ENCODE data around the gene ATRNL1. TPM values are rescaled to one million over a fixed set of nuclear protein-coding genes. Genes with fewer than 3 reads are reported as not detected.
A peak's percentile ranks its signal among the peaks of the same experiment; 100 is the strongest.

The ATRNL1 gene
- polyA plus RNA-seq, 2 of the 4 experiments (the other 2 are of a cell fraction) = 0.13 to 0.34 TPM

DNA sequence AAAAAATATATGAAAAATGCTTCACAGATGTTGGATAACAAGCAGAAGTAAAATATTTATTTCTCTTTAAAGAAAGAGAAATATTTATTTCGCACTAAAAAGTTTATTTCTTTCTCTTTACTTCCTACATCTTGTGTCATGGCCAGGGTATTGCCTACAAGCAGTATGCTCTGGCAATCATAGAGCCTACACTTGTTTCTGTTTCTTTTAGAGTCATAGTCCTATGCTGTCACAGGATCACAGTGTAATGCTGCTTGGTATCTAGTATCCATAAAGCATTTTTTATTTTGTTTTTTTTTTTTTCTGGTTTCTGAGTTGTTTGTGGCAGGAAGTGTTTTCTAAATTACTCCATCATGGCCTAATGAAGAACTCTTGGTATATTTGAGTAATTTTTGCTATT, 116.0 kb downstream of the ATRNL1 start:
- H3K4me1 ChIP-seq = no peaks in the 10 kb centered on the region
- no peak overlapping the region for H3K4me2 ChIP-seq
- ATAC-seq (no peak), DNase-seq (ENCODE audit: low read depth in 1 of 2, low spot score in 1 of 2) (no peak), FAIRE-seq (no peak)
- H3K27ac ChIP-seq = no peak overlapping the region
- 6% methylated on average over 1 of the region's 1 CpG for WGBS (ENCODE audit: missing lambda C conversion rate)
- POLR2A ChIA-PET = no interaction called here
- H3K4me3 ChIP-seq = no peak overlapping the region
- no peaks in the 10 kb centered on the region for H3K9me3 ChIP-seq
- no peak for TF ChIP-seq RARB (CRISPR knock-in tag; IDR thresholded peaks at IDR 0.05)
- no peak for TF ChIP-seq POLR2AphosphoS2 (conservative IDR thresholded peaks at IDR 0.05; ENCODE audit: low read length)
- no peak for TF ChIP-seq ESRRA (IDR thresholded peaks at IDR 0.05; ENCODE audit: borderline replicate concordance, low read length)
- TF ChIP-seq SMC3 (IDR thresholded peaks at IDR 0.05) = no peak
- TF ChIP-seq FOXS1 (CRISPR knock-in tag; IDR thresholded peaks at IDR 0.05) = no peak
- no peak for TF ChIP-seq POLR2A (IDR thresholded peaks at IDR 0.05; ENCODE audit: low read length)
- TF ChIP-seq ZC3H11A (IDR thresholded peaks at IDR 0.05) = no peak
- CTCF ChIA-PET = no interaction called here

GRCh38 chr10:115214829-115215228, 121.7 kb downstream of the ATRNL1 start:
- Histone ChIP-seq H3K4me1 (no peaks in the 10 kb centered on the region), H3K9me3 (no peaks in the 10 kb centered on the region), H3K27ac (no peak overlapping the region), H3K4me2 (no peak overlapping the region), H3K4me3 (no peak overlapping the region)
- DNase-seq (ENCODE audit: low read depth in 1 of 2, low spot score in 1 of 2) (no peak), FAIRE-seq (no peak), ATAC-seq (no peak)
- ChIA-PET CTCF (no interaction called here), POLR2A (no interaction called here)
- 14% methylated on average over 2 of the region's 2 CpGs for WGBS (ENCODE audit: missing lambda C conversion rate)
- no peak for TF ChIP-seq SMC3 (IDR thresholded peaks at IDR 0.05)
- no peak for TF ChIP-seq JUN (IDR thresholded peaks at IDR 0.05)
- no peak for TF ChIP-seq POLR2AphosphoS2 (conservative IDR thresholded peaks at IDR 0.05; ENCODE audit: low read length)
- TF ChIP-seq EHF (CRISPR knock-in tag; IDR thresholded peaks at IDR 0.05) = no peak
- TF ChIP-seq RAD21 (conservative IDR thresholded peaks at IDR 0.05 in 1 of 2, IDR thresholded peaks at IDR 0.05 in 1 of 2) = no peak
- no peak for TF ChIP-seq HDAC2 (IDR thresholded peaks at IDR 0.05)
- no peak for TF ChIP-seq ZC3H11A (IDR thresholded peaks at IDR 0.05)
- no peak for TF ChIP-seq MAFK (IDR thresholded peaks at IDR 0.05; ENCODE audit: partially characterized antibody)
- TF ChIP-seq EHMT2 (IDR thresholded peaks at IDR 0.05; ENCODE audit: low read depth) = no peak
- TF ChIP-seq ZSCAN20 (CRISPR knock-in tag; IDR thresholded peaks at IDR 0.05) = no peak
- TF ChIP-seq KDM5A (IDR thresholded peaks at IDR 0.05) = no peak
- no peak for TF ChIP-seq HMGXB4 (CRISPR knock-in tag; IDR thresholded peaks at IDR 0.05; ENCODE audit: borderline replicate concordance)
- TF ChIP-seq MAZ (IDR thresholded peaks at IDR 0.05; ENCODE audit: borderline replicate concordance, low read depth, low read length) = no peak

DNA sequence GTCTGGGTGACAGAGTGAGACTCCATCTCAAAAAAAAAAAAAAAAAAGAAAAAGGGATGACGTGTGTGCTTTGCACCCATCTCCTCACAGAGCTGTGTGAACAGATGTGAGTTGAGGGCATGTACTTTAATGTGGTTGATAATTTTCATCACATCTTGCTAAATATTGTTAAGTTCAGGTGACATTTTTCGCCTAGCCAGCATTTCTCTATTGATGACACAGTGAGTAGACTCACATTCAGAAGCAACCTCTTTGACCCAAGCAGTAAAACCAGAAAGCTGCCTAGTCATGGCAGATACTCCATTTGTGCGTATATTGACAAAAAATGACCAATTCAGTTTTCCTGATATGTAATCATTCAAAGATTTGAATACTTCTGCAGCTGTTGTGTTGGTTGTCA, 126.0 kb downstream of the ATRNL1 start:
- Histone ChIP-seq H3K4me2 (no peak overlapping the region), H3K27ac (no peak overlapping the region), H3K4me1 (no peaks in the 10 kb centered on the region), H3K9me3 (no peaks in the 10 kb centered on the region), H3K4me3 (no peak overlapping the region)
- no peak for TF ChIP-seq USF2 (IDR thresholded peaks at IDR 0.05)
- peak; percentile 58 for TF ChIP-seq MAFK (IDR thresholded peaks at IDR 0.05; ENCODE audit: partially characterized antibody)
- DNase-seq (ENCODE audit: low read depth in 1 of 2, low spot score in 1 of 2) (no peak), ATAC-seq (no peak), FAIRE-seq (no peak)
- 35% methylated on average over 3 of the region's 3 CpGs for WGBS (ENCODE audit: missing lambda C conversion rate)
- CTCF ChIA-PET = interaction anchor here (0.7 kb wide), 1 partner anchor 112 kb away, joined by 3 read pairs; no protein-coding TSS in a partner anchor
- POLR2A ChIA-PET = no interaction called here

DNA sequence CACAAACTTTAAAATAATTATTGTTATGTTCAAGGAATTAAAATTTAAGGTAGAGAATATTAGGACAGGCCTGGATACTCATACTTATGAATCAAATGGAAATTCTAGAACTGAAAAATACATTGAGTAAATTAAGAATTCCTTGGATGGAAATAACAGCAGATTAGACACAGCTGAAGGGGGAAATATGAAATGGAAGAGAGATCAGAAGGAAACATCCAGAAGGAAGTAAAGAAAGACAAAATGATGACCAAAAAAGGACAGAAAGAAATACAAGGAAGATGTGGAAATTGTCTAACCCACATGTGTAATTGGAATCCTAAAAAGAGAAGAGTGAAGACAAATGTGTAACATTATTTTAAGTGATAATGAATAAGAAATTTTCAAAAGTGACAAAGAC, 128.9 kb downstream of the ATRNL1 start:
- FAIRE-seq = no peak
- no peak for TF ChIP-seq KDM5A (IDR thresholded peaks at IDR 0.05)
- no peak for TF ChIP-seq CBX8 (IDR thresholded peaks at IDR 0.05)
- no peak for TF ChIP-seq ESRRA (IDR thresholded peaks at IDR 0.05; ENCODE audit: borderline replicate concordance, low read length)
- no peak for TF ChIP-seq TFCP2L1 (CRISPR knock-in tag; IDR thresholded peaks at IDR 0.05)
- TF ChIP-seq FOXS1 (CRISPR knock-in tag; IDR thresholded peaks at IDR 0.05) = no peak
- TF ChIP-seq HOXB5 (CRISPR knock-in tag; IDR thresholded peaks at IDR 0.05) = no peak
- no peak for TF ChIP-seq HDAC2 (IDR thresholded peaks at IDR 0.05)
- TF ChIP-seq RNF2 (IDR thresholded peaks at IDR 0.05; ENCODE audit: borderline replicate concordance, low read depth) = no peak
- no peak for TF ChIP-seq NPAS2 (CRISPR knock-in tag; IDR thresholded peaks at IDR 0.05; ENCODE audit: borderline replicate concordance)
- no peak for TF ChIP-seq ZC3H11A (IDR thresholded peaks at IDR 0.05)
- TF ChIP-seq, protein P1, sequence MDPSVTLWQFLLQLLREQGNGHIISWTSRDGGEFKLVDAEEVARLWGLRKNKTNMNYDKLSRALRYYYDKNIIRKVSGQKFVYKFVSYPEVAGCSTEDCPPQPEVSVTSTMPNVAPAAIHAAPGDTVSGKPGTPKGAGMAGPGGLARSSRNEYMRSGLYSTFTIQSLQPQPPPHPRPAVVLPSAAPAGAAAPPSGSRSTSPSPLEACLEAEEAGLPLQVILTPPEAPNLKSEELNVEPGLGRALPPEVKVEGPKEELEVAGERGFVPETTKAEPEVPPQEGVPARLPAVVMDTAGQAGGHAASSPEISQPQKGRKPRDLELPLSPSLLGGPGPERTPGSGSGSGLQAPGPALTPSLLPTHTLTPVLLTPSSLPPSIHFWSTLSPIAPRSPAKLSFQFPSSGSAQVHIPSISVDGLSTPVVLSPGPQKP (IDR thresholded peaks at IDR 0.05; ENCODE audit: low read depth, low read length) = no peak
- no peak for TF ChIP-seq RFX5 (IDR thresholded peaks at IDR 0.05)
- TF ChIP-seq, protein P2, sequence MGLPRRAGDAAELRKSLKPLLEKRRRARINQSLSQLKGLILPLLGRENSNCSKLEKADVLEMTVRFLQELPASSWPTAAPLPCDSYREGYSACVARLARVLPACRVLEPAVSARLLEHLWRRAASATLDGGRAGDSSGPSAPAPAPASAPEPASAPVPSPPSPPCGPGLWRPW (IDR thresholded peaks at IDR 0.05) = no peak
- no peak for TF ChIP-seq MYC (IDR thresholded peaks at IDR 0.05; ENCODE audit: borderline replicate concordance, low read length)
- TF ChIP-seq SREBF2 (IDR thresholded peaks at IDR 0.05) = no peak
- TF ChIP-seq SMC3 (IDR thresholded peaks at IDR 0.05) = no peak

More for the DNA sequence above, 128.9 kb downstream of the ATRNL1 start:
- CTCF ChIA-PET = no interaction called here
- Histone ChIP-seq H3K4me1 (no peaks in the 10 kb centered on the region), H3K27ac (no peak overlapping the region), H3K4me2 (no peak overlapping the region), H3K4me3 (no peak overlapping the region), H3K9me3 (no peaks in the 10 kb centered on the region)
- no peak for DNase-seq (ENCODE audit: low read depth in 1 of 2, low spot score in 1 of 2)
- no peak for ATAC-seq
- POLR2A ChIA-PET = no interaction called here

Data from A549 (cell line).